Mesenchymal stem cell (in vitro differentiated cells and primary cell): ENCODE measurements around the gene GALNT13.

Source experiments
- DNase-seq: peaks from one replicate; pipeline ENCODE4 v3.0.0-alpha.2; 2013
- H2AFZ ChIP-seq: one replicate; pipeline ENCODE4 v1.6.1; 2013; ENCODE audit warnings: low read depth, mild to moderate bottlenecking, control low read depth, inconsistent platforms, low read length, moderate library complexity
- H2AK5ac ChIP-seq: 2 replicates; pipeline ENCODE4 v1.6.1; 2013; ENCODE audit warnings: low read length, moderate library complexity, mild to moderate bottlenecking, inconsistent platforms; ENCODE audit not compliant: severe bottlenecking
- H2BK120ac ChIP-seq: one replicate; pipeline ENCODE4 v1.6.1; 2013; ENCODE audit warnings: low read depth, mild to moderate bottlenecking, inconsistent platforms, low read length, moderate library complexity
- H2BK12ac ChIP-seq, 2 experiments: one replicate each; pipeline ENCODE4 v1.6.1; 2013; ENCODE audit warnings: inconsistent platforms in 2 of 2, low read length in 2 of 2, mild to moderate bottlenecking in 2 of 2, moderate library complexity in 2 of 2, control low read depth in 1 of 2
- H2BK15ac ChIP-seq: one replicate; pipeline ENCODE4 v1.6.1; 2013; ENCODE audit warnings: mild to moderate bottlenecking, low read depth, inconsistent platforms; ENCODE audit not compliant: poor library complexity, severe bottlenecking
- H2BK5ac ChIP-seq: 2 replicates; pipeline ENCODE4 v1.6.1; 2013; ENCODE audit warnings: low read depth, mild to moderate bottlenecking, low read length, control low read depth, inconsistent platforms; ENCODE audit not compliant: poor library complexity, severe bottlenecking
- H3K14ac ChIP-seq, 2 experiments: one replicate each; pipeline ENCODE4 v1.6.1; 2013; ENCODE audit warnings: inconsistent platforms in 2 of 2, low read length in 2 of 2, control low read depth in 1 of 2, mild to moderate bottlenecking in 1 of 2, moderate library complexity in 1 of 2
- H3K18ac ChIP-seq, 2 experiments: one replicate each; pipeline ENCODE4 v1.6.1; 2013; ENCODE audit warnings: inconsistent platforms in 2 of 2, low read length in 2 of 2, control low read depth in 1 of 2, low read depth in 1 of 2, mild to moderate bottlenecking in 1 of 2
- H3K23ac ChIP-seq, 2 experiments: one replicate each; pipeline ENCODE4 v1.6.1; 2013; ENCODE audit warnings: inconsistent platforms in 2 of 2, low read length in 2 of 2, mild to moderate bottlenecking in 2 of 2, moderate library complexity in 2 of 2, control low read depth in 1 of 2
- H3K27ac ChIP-seq: 2 replicates; pipeline ENCODE4 v1.5.1; 2013; ENCODE audit warnings: mild to moderate bottlenecking, moderate library complexity, low read length, control low read depth, inconsistent platforms; ENCODE audit not compliant: poor library complexity, severe bottlenecking
- H3K27me3 ChIP-seq, 2 experiments: 2 replicates each; pipeline versions ENCODE4 v1.6.1 to v1.7.0; 2013; ENCODE audit warnings: low read length in 2 of 2, mild to moderate bottlenecking in 2 of 2, moderate library complexity in 2 of 2, control low read depth in 1 of 2, inconsistent platforms in 1 of 2; ENCODE audit not compliant: control insufficient read depth in 1 of 2, insufficient read depth in 1 of 2
- H3K36me3 ChIP-seq, 2 experiments: 2 replicates each; pipeline versions ENCODE4 v1.6.1 to v1.7.0; 2013; ENCODE audit warnings: low read length in 2 of 2, control low read depth in 1 of 2, inconsistent platforms in 1 of 2, low read depth in 1 of 2, mild to moderate bottlenecking in 1 of 2; ENCODE audit not compliant: insufficient read depth in 2 of 2, control insufficient read depth in 1 of 2
- H3K4ac ChIP-seq, 2 experiments: one replicate each; pipeline ENCODE4 v1.6.1; 2013; ENCODE audit warnings: inconsistent platforms in 2 of 2, low read length in 2 of 2, mild to moderate bottlenecking in 2 of 2, moderate library complexity in 2 of 2, control low read depth in 1 of 2, low read depth in 1 of 2
- H3K4me1 ChIP-seq: 2 replicates; pipeline ENCODE4 v1.6.1; 2013; ENCODE audit warnings: low read depth, low read length, control low read depth; ENCODE audit not compliant: control insufficient read depth, insufficient read depth
- H3K4me2 ChIP-seq: 2 replicates; pipeline ENCODE4 v1.6.1; 2013; ENCODE audit warnings: low read length, mild to moderate bottlenecking, inconsistent platforms; ENCODE audit not compliant: poor library complexity, severe bottlenecking
- H3K4me3 ChIP-seq, 2 experiments: 2 replicates each; pipeline versions ENCODE4 v1.5.1 to v1.7.0; 2013; ENCODE audit warnings: low read length in 2 of 2, mild to moderate bottlenecking in 2 of 2, control low read depth in 1 of 2, low read depth in 1 of 2; ENCODE audit not compliant: insufficient read depth in 1 of 2
- H3K79me1 ChIP-seq: replicated peaks from 2 replicates; pipeline ENCODE4 v1.6.1; 2013; ENCODE audit warnings: mild to moderate bottlenecking, control low read depth, low read length, inconsistent platforms; ENCODE audit not compliant: poor library complexity, severe bottlenecking
- H3K9ac ChIP-seq: 2 replicates; pipeline ENCODE4 v1.7.0; 2013; ENCODE audit warnings: mild to moderate bottlenecking, low read length, moderate library complexity
- H3K9me3 ChIP-seq: 2 replicates; pipeline ENCODE4 v1.7.0; 2013; ENCODE audit warnings: mild to moderate bottlenecking, low read length; ENCODE audit not compliant: control insufficient read depth
- H4K8ac ChIP-seq: one replicate; pipeline ENCODE4 v1.6.1; 2013; ENCODE audit warnings: inconsistent platforms, mild to moderate bottlenecking, low read length, moderate library complexity
- H4K91ac ChIP-seq: one replicate; pipeline ENCODE4 v1.6.1; 2013; ENCODE audit warnings: mild to moderate bottlenecking, low read length, inconsistent platforms
- WGBS: methylation state at CpG from one replicate; pipeline ENCODE4 v1.1.7; 2013; ENCODE audit warnings: mixed read lengths; 5-methylcytosine and 5-hydroxymethylcytosine counted together

The GALNT13 gene

GRCh38 chr2:154195644-154196195 lies 324.0 kb downstream of the GALNT13 start:
- no peak for DNase-seq
- H3K4me2 ChIP-seq: no peak overlapping the region
- H3K4me3 ChIP-seq: no peak overlapping the region
- no peaks in the 10 kb centered on the region for H3K4me1 ChIP-seq
- peak overlapping the region; percentile 44 for H3K9ac ChIP-seq
- H3K27me3 ChIP-seq: no peaks in the 10 kb centered on the region
- H3K27ac ChIP-seq: no peak overlapping the region
- no peak overlapping the region for H4K91ac ChIP-seq
- H2AK5ac ChIP-seq: no peak overlapping the region
- H2BK15ac ChIP-seq: no peak overlapping the region
- H2BK12ac ChIP-seq: no peak overlapping the region
- no peak overlapping the region for H4K8ac ChIP-seq
- H3K18ac ChIP-seq: no peak overlapping the region
- H3K9me3 ChIP-seq: no peaks in the 10 kb centered on the region
- no peak overlapping the region for H2BK5ac ChIP-seq
- no peak overlapping the region for H3K4ac ChIP-seq
- H2BK120ac ChIP-seq: no peak overlapping the region
- no peak overlapping the region for H3K23ac ChIP-seq
- H2AFZ ChIP-seq: no peak overlapping the region
- H3K14ac ChIP-seq: no peak overlapping the region
- H3K36me3 ChIP-seq: no peaks in the 10 kb centered on the region
- no peaks in the 10 kb centered on the region for H3K79me1 ChIP-seq

GRCh38 chr2:154198866-154199265 lies 327.1 kb downstream of the GALNT13 start:
- Histone ChIP-seq H3K27me3 (no peaks in the 10 kb centered on the region), H3K4ac (no peak overlapping the region), H3K79me1 (no peaks in the 10 kb centered on the region), H4K8ac (no peak overlapping the region), H3K4me3 (no peak overlapping the region), H3K9ac (no peak overlapping the region), H2AK5ac (no peak overlapping the region), H3K9me3 (no peaks in the 10 kb centered on the region), H3K14ac (no peak overlapping the region), H3K18ac (no peak overlapping the region), H3K27ac (no peak overlapping the region), H2BK15ac (no peak overlapping the region), H4K91ac (no peak overlapping the region), H3K4me1 (no peaks in the 10 kb centered on the region), H2BK12ac (no peak overlapping the region), H3K36me3 (no peaks in the 10 kb centered on the region), H2AFZ (no peak overlapping the region), H2BK120ac (no peak overlapping the region), H3K4me2 (no peak overlapping the region), H3K23ac (no peak overlapping the region), H2BK5ac (no peak overlapping the region)
- WGBS: 43% methylated on average over 1 of the region's 1 CpG
- DNase-seq: no peak

GRCh38 chr2:154203206-154203605 lies 331.5 kb downstream of the GALNT13 start:
- Histone ChIP-seq H3K14ac (no peak overlapping the region), H3K23ac (no peak overlapping the region), H3K27ac (no peak overlapping the region), H3K79me1 (no peaks in the 10 kb centered on the region), H3K18ac (no peak overlapping the region), H2AFZ (no peak overlapping the region), H3K27me3 (no peaks in the 10 kb centered on the region), H4K91ac (no peak overlapping the region), H2BK5ac (no peak overlapping the region), H3K36me3 (no peaks in the 10 kb centered on the region), H2BK12ac (no peak overlapping the region), H3K9me3 (no peaks in the 10 kb centered on the region), H2BK15ac (no peak overlapping the region), H3K4me2 (no peak overlapping the region), H4K8ac (no peak overlapping the region), H3K4ac (no peak overlapping the region), H3K4me1 (no peaks in the 10 kb centered on the region), H3K9ac (no peak overlapping the region), H2AK5ac (no peak overlapping the region), H3K4me3 (no peak overlapping the region), H2BK120ac (no peak overlapping the region)
- no peak for DNase-seq

- Histone ChIP-seq H3K79me1 (no peaks in the 10 kb centered on the region), H3K9me3 (no peaks in the 10 kb centered on the region), H2BK5ac (no peak overlapping the region), H2BK12ac (no peak overlapping the region), H3K4ac (no peak overlapping the region), H3K36me3 (no peaks in the 10 kb centered on the region), H3K27me3 (no peaks in the 10 kb centered on the region), H3K4me3 (no peak overlapping the region), H2BK120ac (no peak overlapping the region), H3K14ac (no peak overlapping the region), H3K23ac (no peak overlapping the region), H4K8ac (no peak overlapping the region), H3K9ac (no peak overlapping the region), H2BK15ac (no peak overlapping the region), H4K91ac (no peak overlapping the region), H3K4me1 (no peaks in the 10 kb centered on the region), H3K18ac (no peak overlapping the region), H3K27ac (no peak overlapping the region), H2AFZ (no peak overlapping the region), H2AK5ac (no peak overlapping the region), H3K4me2 (no peak overlapping the region)
- 91% methylated on average over 1 of the region's 2 CpGs for WGBS
- no peak for DNase-seq
Observed at GRCh38 chr2:154203902-154204301, 332.2 kb downstream of the GALNT13 start.
